Astrocyte of the cerebellum (primary cell): ENCODE data around the gene SLC22A6.

ENCODE experiments used
- DNase-seq: peaks from one replicate; pipeline ENCODE4 v3.0.0-alpha.2; 2011; ENCODE audit warnings: low read depth
- H3K4me3 ChIP-seq: 2 replicates; pipeline ENCODE4 v1.5.1; 2011; ENCODE audit warnings: mild to moderate bottlenecking, low read depth, low read length, moderate library complexity
- CTCF ChIP-seq: IDR thresholded peaks from 2 replicates; pipeline ENCODE4 v1.5.1; 2012; ENCODE audit warnings: low read length, low read depth, moderate library complexity, mild to moderate bottlenecking; ENCODE audit errors: missing control alignments
- in situ Hi-C: cut with HindIII; loops from 2 replicates; pipeline ENCODE4 v1.10.0; 2017; ENCODE audit warnings: low sequenced_read_pairs

SLC22A6 gene

GRCh38 chr11:63019506-63019905 is 34.7 kb upstream of the SLC22A6 start:
- no peak for TF ChIP-seq CTCF
- in situ Hi-C loops: no loop called here

GRCh38 chr11:63017306-63017974 is 32.7 kb upstream of the SLC22A6 start:
- no peak for TF ChIP-seq CTCF
- in situ Hi-C loops: no loop called here
- no peak overlapping the region for H3K4me3 ChIP-seq
- DNase-seq: no peak

More at GRCh38 chr11:63019506-63019905, 34.7 kb upstream of the SLC22A6 start:
- no peak overlapping the region for H3K4me3 ChIP-seq
- no peak for DNase-seq

GRCh38 chr11:63015521-63016215 is 30.9 kb upstream of the SLC22A6 start, which contains the start of gene SLC22A8:
TSS of gene SLC22A8 (minus strand) at chr11:63015841. CDS start at chr11:63014958, 883 bp downstream.
- no peak within 1 kb of the TSS for H3K4me3 ChIP-seq
- in situ Hi-C loops: no loop called here
- no peak for DNase-seq
- no peak for TF ChIP-seq CTCF

- H3K4me3 ChIP-seq: no peak overlapping the region
- no peak for TF ChIP-seq CTCF
- in situ Hi-C loops: no loop called here
- DNase-seq: no peak
Measured at GRCh38 chr11:63014408-63015055, 29.8 kb upstream of the SLC22A6 start.

GRCh38 chr11:63012839-63013238 is 28.1 kb upstream of the SLC22A6 start:
- H3K4me3 ChIP-seq: no peak overlapping the region
- no peak for TF ChIP-seq CTCF
- DNase-seq: no peak
- in situ Hi-C loops: no loop called here

- H3K4me3 ChIP-seq: no peak overlapping the region
- TF ChIP-seq CTCF: no peak
- no peak for DNase-seq
- in situ Hi-C loops: no loop called here
Measured at GRCh38 chr11:63012430-63012829, 27.7 kb upstream of the SLC22A6 start.
